Stimulated activated CD8-positive, alpha-beta memory T cell treated with anti-CD3 and anti-CD28 coated beads, Interleukin-12 subunit alpha, Interleukin-12 subunit beta, amount 100 ng/mL, for 24 hours (primary cell): ENCODE results near the gene C17orf100.

Source experiments
- DNase-seq: peaks from one replicate; pipeline ENCODE4 v3.0.0-alpha.2; 2020; ENCODE audit errors: extremely low read depth

Gene C17orf100

DNA sequence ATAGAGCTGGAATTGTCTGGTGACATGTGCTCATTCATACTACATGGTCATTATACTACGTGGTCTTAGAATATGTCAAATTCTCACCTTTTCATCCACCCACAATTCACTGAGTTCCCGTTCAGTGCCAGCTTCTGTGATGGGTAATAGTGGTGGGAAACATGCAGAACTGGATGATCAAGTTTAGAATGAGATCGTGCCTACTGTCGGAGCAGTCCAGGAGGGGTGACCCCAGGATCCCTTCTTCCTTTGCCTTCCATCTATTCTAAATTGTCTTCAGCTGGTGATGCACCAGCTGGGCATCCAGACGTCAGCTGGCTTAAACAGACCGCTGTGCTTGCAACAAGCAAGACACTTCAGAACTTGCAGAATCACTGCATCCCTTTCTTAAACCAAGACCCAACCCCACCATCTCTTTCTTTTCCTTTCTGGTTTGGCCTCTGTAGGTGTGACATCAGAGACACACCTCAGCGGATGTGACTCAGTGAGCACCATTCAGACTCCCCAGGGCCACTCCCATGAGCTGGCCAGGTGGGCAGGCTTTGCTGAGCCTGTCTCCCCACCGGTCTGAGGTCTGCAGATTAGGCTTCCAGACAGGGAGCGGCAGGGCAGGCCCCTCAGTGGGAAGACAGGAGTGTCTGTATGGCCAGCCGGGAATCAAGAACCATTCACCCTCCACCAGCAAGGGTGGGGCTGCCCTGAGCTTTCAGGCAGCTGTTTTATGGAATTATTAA is 18.1 kb downstream of the C17orf100 start:
- DNase-seq = no peak

DNA sequence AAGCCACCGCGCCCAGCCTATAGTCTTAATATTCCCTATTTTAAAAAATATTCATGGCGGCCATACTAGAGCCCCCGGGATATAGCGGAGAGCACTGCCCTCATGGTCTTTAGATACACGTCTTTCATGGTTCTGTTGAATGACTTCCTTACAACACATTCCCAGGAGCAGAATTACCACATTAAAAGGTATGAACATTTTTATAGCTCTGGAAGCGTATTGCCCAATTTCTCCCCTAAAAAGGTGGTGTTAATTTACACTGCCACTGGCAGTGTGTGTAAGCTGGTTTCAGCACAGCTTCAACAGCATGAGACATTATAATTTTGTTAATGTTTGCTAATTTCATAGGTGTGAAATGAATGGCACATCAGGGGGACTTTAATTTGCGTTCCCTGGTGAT is 19.0 kb downstream of the C17orf100 start:
- no peak for DNase-seq

DNA sequence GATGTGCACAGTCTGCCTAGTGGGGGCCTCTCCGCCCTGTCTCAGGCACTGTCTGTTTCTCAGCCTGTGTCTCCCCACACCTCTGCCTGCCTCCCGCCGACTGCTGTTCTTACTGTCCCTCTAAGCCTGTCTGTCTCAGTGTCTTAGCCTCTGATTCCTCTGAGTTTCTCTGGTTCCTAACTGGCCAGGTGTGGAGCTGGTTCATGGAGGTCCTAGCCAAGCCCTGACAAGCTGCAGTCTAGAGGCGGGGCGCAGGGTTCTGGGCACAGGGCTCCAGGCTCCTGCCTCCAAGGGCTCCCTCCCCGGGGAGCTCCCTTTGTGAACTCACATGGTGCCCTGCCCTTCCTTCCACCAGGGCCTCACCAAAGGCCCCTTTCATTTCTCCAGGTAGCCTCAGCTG is 19.4 kb downstream of the C17orf100 start:
- no peak for DNase-seq

DNA sequence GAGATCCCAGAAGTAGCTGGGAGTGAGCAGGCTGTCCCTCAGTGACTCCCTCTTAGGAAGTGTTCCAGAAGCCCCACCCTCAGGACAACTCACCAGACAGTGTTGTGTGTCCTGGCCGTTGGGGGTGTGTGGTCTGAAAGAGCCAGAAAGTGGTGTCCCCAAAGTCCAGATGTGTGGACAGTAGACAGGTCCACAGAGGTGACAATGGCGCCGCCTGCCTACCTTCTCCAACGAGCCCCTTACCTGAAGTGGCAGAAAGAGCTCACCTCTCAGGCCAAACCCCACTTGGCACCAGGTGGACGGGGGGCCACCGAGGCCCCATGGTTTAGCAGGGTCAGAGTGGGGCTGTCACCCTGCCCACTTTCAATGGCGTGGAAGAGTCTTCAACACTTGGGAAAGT is 19.9 kb downstream of the C17orf100 start:
- no peak for DNase-seq

DNA sequence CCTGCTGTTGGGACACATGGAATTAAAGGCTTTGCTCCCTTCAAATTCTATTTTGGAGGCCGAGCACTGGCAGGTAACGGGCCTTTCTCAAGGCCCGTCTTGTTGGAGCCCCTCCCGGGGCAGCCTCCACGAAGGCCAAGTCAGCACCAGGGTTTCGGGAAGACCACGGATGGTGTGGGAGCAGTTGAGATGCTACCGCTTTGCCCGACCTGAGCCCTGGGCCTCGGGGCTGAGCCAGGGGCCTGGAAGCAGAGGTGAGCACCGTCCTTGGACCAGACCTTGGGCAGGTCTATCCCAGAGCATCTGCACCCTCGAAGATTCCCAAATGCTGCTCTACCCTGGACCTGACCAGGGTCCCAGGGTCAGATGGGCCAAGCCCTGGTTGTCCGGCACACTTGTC is 23.0 kb downstream of the C17orf100 start:
- no peak for DNase-seq

DNA sequence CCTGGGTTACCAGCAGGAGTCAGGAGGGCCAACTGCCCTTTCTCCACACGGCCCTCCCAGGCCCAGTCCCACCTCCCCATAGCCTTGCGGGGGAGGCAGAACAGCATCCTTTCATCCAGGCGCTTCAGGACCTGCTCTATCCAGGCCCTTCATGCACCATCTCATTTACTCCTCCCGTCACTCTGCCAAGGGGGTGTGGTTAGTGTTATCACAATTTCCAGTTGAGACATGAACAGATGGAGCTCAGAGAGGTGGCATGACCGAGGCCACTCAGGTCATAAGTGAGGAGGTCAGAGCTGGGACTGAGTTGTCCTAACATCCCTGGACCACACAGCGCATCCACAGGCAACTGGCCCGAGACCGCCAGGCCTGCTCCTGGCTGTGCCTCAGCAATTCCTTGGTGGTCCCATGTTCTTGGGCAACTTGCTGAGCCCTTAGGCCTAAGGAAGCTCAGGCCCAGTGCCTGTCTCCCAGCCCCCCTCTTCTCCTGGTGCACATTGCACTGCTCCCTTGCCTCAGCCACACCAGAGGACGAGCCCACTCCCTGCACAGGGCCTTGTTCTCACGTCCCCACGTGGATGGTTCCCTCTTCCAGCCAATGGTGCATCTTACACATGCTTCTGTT is 23.8 kb downstream of the C17orf100 start:
- no peak for DNase-seq

DNA sequence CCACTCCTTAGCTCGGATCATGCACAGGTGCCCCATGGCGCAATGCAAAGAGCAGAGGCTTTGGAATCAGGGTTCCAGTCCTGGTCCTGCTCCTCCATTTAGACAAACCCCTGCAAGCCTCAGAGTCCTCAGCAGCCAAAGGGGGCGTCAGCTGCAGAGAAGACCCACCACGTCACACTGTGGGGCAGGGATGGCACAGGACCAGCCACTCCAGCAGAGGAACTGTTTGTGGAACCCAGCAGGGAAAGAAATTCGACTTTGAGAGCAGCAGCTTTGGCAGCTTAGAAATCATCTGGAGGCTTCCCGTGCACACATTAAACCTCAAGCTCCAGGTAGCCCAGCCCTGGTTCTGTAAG is 25.2 kb downstream of the C17orf100 start:
- no peak for DNase-seq

DNA sequence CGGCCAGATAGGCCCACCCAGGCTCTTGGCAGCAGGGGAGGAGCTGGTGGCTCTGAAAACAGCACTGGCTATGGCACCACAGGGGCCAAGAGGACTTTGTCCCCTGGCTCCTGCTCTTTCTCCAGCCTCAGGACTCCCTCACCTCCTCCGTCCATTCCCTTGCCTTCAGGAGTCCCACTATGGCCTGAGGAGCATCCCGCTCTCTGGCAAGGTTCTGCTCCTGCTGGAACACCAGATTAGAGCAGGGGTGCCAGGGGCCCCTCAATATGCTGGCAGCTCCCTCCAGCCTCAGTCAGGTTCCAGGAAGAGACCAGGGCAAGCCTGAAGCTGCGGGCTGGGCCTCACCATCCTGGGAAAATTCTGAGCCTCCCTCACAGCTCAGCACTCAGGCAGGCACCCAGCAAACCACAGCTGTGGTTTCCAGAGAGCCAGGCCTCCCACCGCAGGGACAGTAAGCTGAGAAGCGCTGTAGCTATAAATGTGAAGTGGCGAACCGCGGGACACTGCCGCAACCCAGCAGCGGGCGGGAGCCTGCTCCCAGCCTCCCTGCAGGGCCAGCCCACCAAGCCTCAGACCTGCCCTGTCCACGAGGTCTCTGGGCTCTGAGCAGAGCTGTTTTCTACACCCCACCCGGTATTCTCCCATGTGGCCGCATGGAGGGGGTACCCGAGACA is 25.7 kb downstream of the C17orf100 start:
- DNase-seq = no peak

DNA sequence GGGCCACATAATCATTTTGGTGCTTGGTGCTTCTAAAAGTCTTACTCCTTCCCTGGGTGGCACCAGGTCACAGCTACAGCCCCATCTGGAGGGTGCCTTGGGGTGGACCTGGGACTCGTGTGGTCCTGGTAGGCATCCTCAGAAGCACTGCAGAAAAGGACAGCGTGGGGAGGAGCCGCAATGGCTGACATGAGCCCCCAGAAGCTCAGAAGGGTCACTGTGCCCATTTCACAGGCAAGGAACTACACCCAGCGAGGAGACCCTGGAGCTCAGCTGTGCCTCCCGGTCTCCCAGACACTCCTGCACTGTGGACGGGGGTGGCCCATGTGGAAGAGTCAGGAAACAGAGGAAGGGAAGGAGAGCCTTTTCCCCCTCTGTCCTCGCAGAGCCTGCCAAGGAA is 26.4 kb downstream of the C17orf100 start:
- DNase-seq = no peak

DNA sequence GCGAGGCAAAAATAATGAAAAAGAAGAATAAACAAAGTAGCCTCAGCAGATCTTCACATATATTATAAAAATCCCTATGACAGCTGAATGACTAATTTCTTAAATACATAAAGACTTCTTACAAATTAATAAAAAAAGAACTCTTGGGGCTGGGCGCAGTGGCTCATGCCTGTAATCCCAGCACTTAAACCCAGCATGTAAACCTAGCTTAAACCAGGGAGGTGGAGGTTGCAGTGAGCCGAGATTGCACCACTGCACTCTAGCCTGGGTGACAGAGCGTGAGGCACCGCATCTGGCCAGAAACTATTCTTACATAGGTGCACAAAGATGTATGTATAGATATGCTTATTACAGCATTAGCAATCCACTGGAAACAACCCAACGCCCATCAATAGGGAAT is 27.7 kb downstream of the C17orf100 start:
- DNase-seq = no peak

DNA sequence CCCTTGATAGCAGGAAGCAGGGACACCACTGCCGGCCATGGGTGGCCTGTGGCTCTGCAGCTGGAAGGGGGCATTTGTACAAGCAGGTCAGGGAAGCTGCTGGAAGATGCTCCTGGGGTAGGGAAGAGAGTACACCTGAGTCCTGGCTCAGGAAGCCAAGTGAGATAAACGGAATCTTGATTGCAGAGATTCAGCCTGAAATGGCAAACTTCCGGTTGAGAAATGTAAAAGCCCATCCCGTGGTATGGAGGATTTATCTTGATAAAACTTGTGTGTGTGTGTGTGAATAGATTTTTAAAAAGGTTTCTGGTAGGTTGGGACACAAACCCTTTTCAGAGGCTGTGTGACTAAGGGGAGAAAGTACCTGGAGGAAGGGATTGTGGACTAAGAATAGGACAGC is 29.6 kb downstream of the C17orf100 start:
- no peak for DNase-seq

DNA sequence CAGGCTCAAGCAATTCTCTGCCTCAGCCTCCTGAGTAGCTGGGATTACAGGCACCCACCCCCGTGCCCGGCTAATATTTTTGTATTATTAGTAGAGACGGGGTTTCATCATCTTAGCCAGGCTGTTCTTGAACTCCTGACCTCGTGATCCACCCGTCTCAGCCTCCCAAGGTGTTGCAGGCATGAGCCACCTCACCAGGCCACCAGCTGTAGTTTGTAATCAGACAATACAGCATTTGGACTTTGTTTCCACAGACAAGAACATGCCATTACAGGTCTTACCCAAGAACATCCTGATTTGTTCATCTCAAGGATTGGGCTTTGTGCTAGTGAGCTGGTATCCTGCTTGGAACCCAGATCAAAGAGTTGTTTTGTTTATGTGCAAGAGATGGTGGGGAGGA is 30.1 kb downstream of the C17orf100 start:
- DNase-seq = no peak

DNA sequence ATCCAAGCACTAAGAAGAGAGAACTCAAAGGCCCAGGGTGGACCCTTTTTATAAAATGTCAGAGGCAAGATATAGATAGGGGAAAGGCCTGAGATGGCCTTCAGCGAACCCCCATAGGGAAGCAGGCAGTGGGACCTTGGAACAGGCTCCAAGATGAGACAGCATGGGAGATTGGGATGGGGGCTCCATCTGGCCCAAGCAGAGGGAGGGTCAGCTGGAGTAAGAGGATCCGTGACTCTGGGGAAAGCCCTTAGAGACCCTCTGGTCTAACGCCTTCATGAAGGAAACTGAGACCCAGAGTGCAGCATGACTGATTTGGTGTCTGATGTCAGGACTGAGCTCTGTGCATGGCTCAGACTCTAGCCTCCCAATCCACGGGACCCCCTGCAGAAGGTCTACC is 30.8 kb downstream of the C17orf100 start:
- DNase-seq = no peak

DNA sequence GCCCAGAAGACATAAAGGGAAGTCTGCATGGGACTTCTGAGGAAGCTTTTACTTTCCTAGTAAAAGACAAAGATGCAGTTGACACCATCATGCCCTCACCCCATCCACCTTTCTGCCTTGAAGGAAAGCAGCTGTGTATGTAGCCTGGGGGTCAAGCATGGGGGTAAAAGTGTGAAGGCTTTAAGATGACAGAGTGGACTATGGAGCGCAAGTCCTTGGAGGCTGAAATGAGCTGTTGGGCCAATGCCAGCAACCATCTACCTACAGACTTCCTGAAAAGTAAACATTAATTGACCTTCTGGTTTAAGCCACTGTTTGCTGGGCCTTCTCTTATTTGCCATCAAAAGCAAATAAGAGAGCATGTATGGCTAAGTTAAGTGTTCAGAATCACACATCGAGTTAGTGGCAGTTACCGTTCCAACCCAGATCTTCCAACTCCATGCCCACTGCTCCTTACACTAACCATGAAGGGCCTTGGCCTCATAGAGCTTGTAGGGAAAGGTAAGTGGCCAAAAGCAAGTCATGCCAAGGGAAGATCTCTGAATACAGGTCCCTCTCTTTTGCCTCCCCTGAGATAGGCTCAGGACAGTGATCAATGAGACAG is 31.6 kb downstream of the C17orf100 start:
- DNase-seq = no peak

DNA sequence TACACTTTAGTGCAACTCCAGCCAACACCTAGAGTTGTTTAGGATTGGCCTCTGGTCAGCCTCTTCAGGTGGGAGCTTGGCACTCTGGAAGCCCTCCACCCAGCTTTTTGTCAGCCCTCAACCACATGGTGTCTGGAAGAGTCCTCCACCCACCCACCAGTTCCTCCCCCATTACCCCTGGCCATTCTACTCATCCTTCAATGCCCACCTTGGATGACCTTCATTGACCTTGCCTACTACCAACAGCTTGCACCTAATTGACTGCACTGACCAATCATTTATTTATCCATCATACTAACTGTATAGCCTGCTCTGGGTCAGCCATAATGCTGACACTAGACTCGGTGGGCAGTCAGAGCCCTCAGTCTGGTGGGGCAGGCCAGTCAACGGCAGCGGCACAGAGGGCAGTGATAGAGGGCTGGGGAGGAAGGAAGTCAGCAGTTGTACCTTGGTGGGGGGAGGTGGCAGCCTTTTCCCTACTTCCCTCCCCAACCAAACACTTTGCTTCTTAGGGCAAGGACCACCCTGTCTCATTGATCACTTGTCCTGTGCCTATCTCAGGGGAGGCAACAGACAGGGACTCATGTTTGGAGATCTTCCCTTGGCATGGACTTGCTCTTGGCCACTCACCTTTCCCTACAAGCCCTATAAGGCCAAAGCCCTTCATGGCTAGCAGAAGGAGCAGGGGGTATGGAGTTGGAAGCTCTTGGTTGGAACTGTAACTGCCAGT is 32.3 kb downstream of the C17orf100 start:
- no peak for DNase-seq

DNA sequence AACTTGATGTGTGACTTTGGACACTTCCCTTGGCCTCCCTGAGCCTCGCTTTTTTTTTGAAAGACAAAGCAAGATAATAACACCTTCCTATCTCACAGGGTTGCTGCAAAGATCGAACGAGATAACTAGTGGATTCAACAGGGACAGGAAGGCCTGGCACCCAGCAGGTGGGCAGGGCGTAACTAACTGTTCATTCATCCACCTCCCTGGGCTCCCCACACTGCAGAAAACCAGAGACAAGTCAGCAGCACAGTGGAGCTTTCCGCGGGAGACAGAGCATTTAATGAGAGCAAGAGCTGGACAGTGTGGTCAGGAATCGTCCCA is 32.9 kb downstream of the C17orf100 start:
- DNase-seq = no peak

DNA sequence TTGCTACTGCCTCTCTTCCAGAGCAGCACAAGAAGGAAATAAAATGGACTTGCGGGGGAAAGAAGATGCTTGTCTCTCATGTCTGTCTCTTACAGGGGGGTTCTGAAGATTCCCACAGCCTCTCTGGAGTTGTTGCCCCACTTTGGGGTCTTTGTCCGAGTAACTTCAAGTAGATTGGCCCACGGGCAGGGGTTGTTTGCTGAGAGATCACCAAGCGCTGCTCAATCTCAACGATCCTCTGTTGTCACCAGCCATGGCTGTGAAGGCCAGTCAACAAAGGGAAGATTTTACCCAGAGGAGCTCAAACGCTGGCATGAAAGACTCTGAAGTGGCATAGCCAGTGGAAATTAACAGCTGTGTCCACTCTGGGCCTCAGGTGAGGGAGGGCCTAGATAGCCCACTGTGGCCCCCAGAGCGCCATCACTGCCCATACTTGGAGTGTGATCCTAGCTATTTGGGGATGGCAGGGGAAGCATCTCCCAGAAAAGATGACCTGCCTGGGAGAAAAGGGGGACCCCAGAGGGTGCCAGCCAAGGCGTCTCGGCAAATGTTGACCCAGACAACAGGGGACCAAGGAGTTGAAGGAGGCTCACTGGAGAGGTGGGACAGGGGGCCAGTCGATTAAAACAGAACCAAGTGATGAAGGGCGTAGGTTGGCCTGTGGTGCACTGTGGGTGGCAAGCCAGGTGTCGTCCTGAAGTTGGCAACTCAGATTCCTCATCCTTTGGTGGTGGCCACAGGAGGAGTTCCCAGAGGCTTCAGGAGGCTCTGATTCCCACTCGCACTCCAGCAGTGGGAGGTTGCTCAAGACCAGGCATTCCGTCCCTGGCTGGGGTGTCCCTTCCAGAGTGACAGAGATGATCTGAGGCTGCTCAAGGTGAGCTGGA is 33.6 kb downstream of the C17orf100 start:
- no peak for DNase-seq

DNA sequence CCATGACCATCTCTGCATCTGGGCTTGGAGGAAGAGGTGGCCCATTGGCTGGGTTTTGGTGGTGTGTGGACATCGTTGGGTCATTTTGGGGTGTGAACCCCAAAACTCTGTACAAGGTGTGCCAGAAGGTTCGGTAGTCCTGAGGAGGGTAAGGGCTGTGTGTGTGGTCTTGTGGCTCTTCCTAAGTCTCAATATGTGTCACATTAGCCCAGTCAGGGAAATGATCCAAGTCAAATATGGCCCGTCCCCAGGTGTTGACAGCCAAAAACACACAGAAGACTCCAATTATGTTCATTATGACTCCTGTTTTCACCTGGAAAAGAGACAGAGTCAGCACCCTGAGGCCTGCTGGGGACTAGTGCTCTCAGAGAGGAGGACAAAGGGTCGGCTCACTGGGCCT is 34.5 kb downstream of the C17orf100 start:
- DNase-seq = no peak

DNA sequence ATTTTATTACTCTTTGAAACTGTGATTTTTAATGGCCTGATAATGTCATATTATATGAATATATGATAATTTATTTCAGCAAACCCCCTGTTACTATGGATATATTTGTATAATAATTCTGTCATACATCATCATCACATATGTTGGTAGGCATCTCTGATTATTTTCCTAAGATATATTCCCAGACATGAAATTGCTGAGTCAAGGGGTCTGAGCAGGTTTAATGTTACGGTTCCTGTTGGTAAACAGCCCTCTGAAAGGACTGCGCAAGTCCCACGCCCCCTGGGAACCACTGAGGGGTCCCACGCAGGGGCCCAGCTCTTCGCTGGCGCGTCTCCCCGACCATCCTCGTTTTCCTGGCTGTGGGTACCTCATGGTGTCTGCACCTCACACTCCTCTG is 37.4 kb downstream of the C17orf100 start:
- DNase-seq = no peak

DNA sequence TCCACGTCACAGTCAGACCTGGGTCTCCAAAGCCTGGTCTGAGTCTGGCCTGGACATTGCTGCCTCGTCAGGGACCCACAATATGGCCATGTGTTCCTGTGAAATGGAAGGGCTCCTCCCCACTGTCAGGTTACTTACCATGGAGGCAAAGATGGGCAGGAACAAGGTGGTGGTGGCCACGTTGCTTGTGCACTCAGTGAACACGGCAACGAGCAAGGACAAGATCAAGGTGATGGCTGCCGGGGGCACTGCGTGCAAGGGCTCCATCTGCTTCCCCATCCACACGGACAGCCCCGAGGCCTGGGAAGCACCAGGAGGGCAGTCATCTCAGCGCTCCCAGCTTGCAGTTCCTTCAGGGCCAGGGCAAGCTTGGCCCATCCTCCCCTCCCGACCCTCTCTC is 39.1 kb downstream of the C17orf100 start:
- no peak for DNase-seq

DNA sequence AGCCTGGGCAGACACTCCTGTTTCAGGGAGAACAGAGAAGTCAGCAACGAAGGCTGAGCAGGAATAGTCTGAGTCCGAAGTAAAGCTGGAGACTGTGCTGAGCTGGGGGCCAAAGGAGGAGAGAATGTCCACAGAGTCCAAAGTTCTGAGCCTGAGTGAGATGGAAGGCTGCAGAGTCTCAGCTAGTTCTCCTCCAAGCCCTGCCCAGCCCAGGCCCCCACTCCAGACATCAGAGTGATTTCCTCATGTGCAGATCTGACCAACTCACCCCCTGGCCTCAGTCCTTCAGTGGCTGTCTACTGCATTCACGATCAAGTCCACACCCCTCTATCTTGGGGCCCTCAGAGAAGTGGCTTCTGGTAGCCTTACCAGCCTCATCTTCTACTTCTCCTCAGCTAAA is 40.0 kb downstream of the C17orf100 start:
- no peak for DNase-seq
